ENCODE results near the gene EPB41L4B. TPM values are rescaled to one million over a fixed set of nuclear protein-coding genes. Genes with fewer than 3 reads are reported as not detected.
A peak's percentile ranks its signal among the peaks of the same experiment; 100 is the strongest.

EPB41L4B gene
- total and polyA plus RNA-seq, 2 of the 13 experiments (the other 11 are each of a cell fraction or from before 2014, with no cell fraction given), result 17.6 to 22.1 TPM

- TF ChIP-seq, protein P1, sequence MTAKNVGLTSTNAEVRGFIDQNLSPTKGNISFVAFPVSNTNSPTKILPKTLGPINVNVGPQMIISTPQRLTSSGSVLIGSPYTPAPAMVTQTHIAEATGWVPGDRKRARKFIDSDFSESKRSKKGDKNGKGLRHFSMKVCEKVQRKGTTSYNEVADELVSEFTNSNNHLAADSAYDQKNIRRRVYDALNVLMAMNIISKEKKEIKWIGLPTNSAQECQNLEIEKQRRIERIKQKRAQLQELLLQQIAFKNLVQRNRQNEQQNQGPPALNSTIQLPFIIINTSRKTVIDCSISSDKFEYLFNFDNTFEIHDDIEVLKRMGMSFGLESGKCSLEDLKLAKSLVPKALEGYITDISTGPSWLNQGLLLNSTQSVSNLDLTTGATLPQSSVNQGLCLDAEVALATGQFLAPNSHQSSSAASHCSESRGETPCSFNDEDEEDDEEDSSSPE (CRISPR knock-in tag; IDR thresholded peaks at IDR 0.05), result peak; percentile 92
- TF ChIP-seq ZNF572 (CRISPR knock-in tag; IDR thresholded peaks at IDR 0.05) (peak; percentile 85), ZNF703 (CRISPR knock-in tag; IDR thresholded peaks at IDR 0.05; ENCODE audit: borderline replicate concordance) (no peak), ZBTB1 (CRISPR knock-in tag; IDR thresholded peaks at IDR 0.05; ENCODE audit: borderline replicate concordance) (no peak), ZBTB10 (CRISPR knock-in tag; IDR thresholded peaks at IDR 0.05; ENCODE audit: borderline replicate concordance) (peak; percentile 63), RCOR2 (CRISPR knock-in tag; IDR thresholded peaks at IDR 0.05) (peak; percentile 57; the same call in 1 of the 2 replicates), GPN1 (CRISPR knock-in tag; IDR thresholded peaks at IDR 0.05; ENCODE audit: borderline replicate concordance) (no peak), POGK (CRISPR knock-in tag; conservative IDR thresholded peaks at IDR 0.05) (peak; percentile 95), ZNF432 (CRISPR knock-in tag; IDR thresholded peaks at IDR 0.05; ENCODE audit: borderline replicate concordance) (no peak), ZBTB4 (CRISPR knock-in tag; IDR thresholded peaks at IDR 0.05; ENCODE audit: borderline replicate concordance) (0 out of 2 replicates have a peak, but pooled peaks have one; percentile 31), ZNF607 (CRISPR knock-in tag; IDR thresholded peaks at IDR 0.05; ENCODE audit: borderline replicate concordance) (peak; percentile 79), SP2 (CRISPR knock-in tag; IDR thresholded peaks at IDR 0.05) (no peak), THAP7 (CRISPR knock-in tag; IDR thresholded peaks at IDR 0.05) (peak; percentile 95), ELF4 (CRISPR knock-in tag; IDR thresholded peaks at IDR 0.05; ENCODE audit: borderline replicate concordance) (no peak)
- TF ChIP-seq, protein P2, sequence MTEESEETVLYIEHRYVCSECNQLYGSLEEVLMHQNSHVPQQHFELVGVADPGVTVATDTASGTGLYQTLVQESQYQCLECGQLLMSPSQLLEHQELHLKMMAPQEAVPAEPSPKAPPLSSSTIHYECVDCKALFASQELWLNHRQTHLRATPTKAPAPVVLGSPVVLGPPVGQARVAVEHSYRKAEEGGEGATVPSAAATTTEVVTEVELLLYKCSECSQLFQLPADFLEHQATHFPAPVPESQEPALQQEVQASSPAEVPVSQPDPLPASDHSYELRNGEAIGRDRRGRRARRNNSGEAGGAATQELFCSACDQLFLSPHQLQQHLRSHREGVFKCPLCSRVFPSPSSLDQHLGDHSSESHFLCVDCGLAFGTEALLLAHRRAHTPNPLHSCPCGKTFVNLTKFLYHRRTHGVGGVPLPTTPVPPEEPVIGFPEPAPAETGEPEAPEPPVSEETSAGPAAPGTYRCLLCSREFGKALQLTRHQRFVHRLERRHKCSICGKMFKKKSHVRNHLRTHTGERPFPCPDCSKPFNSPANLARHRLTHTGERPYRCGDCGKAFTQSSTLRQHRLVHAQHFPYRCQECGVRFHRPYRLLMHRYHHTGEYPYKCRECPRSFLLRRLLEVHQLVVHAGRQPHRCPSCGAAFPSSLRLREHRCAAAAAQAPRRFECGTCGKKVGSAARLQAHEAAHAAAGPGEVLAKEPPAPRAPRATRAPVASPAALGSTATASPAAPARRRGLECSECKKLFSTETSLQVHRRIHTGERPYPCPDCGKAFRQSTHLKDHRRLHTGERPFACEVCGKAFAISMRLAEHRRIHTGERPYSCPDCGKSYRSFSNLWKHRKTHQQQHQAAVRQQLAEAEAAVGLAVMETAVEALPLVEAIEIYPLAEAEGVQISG (CRISPR knock-in tag; IDR thresholded peaks at IDR 0.05), result peak; percentile 83
These were observed at the start of gene EPB41L4B (continued) for GRCh38 chr9:109320742-109321448.

Measured in HepG2 (cell line).